SK-N-SH (cell line): ENCODE data around the gene ANKMY1. TPM values are rescaled to one million over a fixed set of nuclear protein-coding genes. Genes with fewer than 3 reads are reported as not detected.

Source experiments
- CTCF ChIA-PET: fragments of 300-600, 350-600 bp; formaldehyde crosslinking; extraction: SDS; loops from one replicate; lab custom pipeline; 2021; lab: Yijun Ruan, JAX
- POLR2A ChIA-PET: fragments of 350-600 bp; sonication (Branson Sonifier 250); formaldehyde crosslinking; extraction: SDS; loops from one replicate; lab custom pipeline; 2020; ENCODE audit warnings: antibody characterized with exemption, inconsistent platforms; lab: Yijun Ruan, JAX
- DNase-seq: peaks from one replicate; pipeline ENCODE4 v3.0.0; 2012
- H2AFZ ChIP-seq: fragments of 200-600 bp; sonication (generic); 2 replicates; pipeline ENCODE4 v1.8.1; 2016; ENCODE audit warnings: antibody characterized with exemption, mild to moderate bottlenecking, low read depth
- H3F3A ChIP-seq: fragments of 200-600 bp; sonication (generic); replicated peaks from 2 replicates; pipeline ENCODE3; 2016; ENCODE audit warnings: antibody characterized with exemption, mild to moderate bottlenecking; ENCODE audit not compliant: insufficient read depth
- H3K27ac ChIP-seq, 2 experiments: fragments of 200-500 bp in 1 of 2; fragments of 200-600 bp in 1 of 2; sonication (Bioruptor generic) in 1 of 2; sonication (generic), shearing (Covaris generic) in 1 of 2; 2 replicates each; pipeline versions ENCODE4 v1.5.1 to v1.6.1; 2014 to 2016; ENCODE audit warnings: low read depth in 2 of 2, inconsistent platforms in 1 of 2, low read length in 1 of 2, mild to moderate bottlenecking in 1 of 2, mixed read lengths in 1 of 2
- H3K27me3 ChIP-seq: fragments of 200-600 bp; sonication (generic), shearing (Covaris generic); 2 replicates; pipeline ENCODE4 v1.6.1; 2016; ENCODE audit warnings: mixed run types; ENCODE audit not compliant: insufficient read depth
- H3K36me3 ChIP-seq, 2 experiments: fragments of 200-500 bp in 1 of 2; fragments of 200-600 bp in 1 of 2; sonication (Bioruptor generic) in 1 of 2; sonication (generic) in 1 of 2; replicated peaks in 1 of 2; 2 replicates each; pipeline versions ENCODE3 to v1.5.1; 2014 to 2016; ENCODE audit warnings: low read length in 1 of 2, mild to moderate bottlenecking in 1 of 2; ENCODE audit not compliant: insufficient read depth in 2 of 2, control insufficient read depth in 1 of 2
- H3K4me1 ChIP-seq, 2 experiments: fragments of 200-500 bp in 1 of 2; fragments of 200-600 bp in 1 of 2; sonication (Bioruptor generic) in 1 of 2; sonication (generic), shearing (Covaris generic) in 1 of 2; 2 replicates each; pipeline versions ENCODE4 v1.5.1 to v1.6.1; 2014 to 2016; ENCODE audit warnings: low read depth in 1 of 2, low read length in 1 of 2, mixed run types in 1 of 2; ENCODE audit not compliant: insufficient read depth in 2 of 2, control insufficient read depth in 1 of 2
- H3K4me2 ChIP-seq: fragments of 200-600 bp; sonication (generic), shearing (Covaris generic); 2 replicates; pipeline ENCODE4 v1.6.1; 2017; ENCODE audit warnings: mixed run types
- H3K4me3 ChIP-seq, 2 experiments: fragments of 200-500 bp in 1 of 2; fragments of 200-600 bp in 1 of 2; sonication (Bioruptor generic) in 1 of 2; sonication (generic), shearing (Covaris generic) in 1 of 2; 2 replicates each; pipeline versions ENCODE4 v1.5.1 to v1.8.1; 2014 to 2016; ENCODE audit warnings: low read depth in 2 of 2, inconsistent platforms in 1 of 2, low read length in 1 of 2, mild to moderate bottlenecking in 1 of 2, mixed read lengths in 1 of 2, moderate library complexity in 1 of 2
- H3K79me2 ChIP-seq: fragments of 200-600 bp; sonication (generic); 2 replicates; pipeline ENCODE4 v1.8.1; 2017; ENCODE audit warnings: mild to moderate bottlenecking; ENCODE audit not compliant: insufficient read depth
- H3K9ac ChIP-seq: fragments of 200-600 bp; sonication (generic); 2 replicates; pipeline ENCODE4 v1.6.1; 2017; ENCODE audit warnings: mixed run types
- H3K9me2 ChIP-seq: fragments of 200-600 bp; sonication (generic); 2 replicates; pipeline ENCODE4 v1.6.1; 2017; ENCODE audit warnings: mixed run types
- H3K9me3 ChIP-seq: fragments of 200-600 bp; sonication (generic); 2 replicates; pipeline ENCODE4 v1.6.1; 2017; ENCODE audit warnings: mixed run types, mild to moderate bottlenecking, moderate library complexity
- H4K20me1 ChIP-seq: fragments of 200-600 bp; sonication (generic); 2 replicates; pipeline ENCODE4 v1.6.1; 2017; ENCODE audit warnings: mild to moderate bottlenecking, mixed run types; ENCODE audit not compliant: insufficient read depth
- CHD2 ChIP-seq: fragments of 150-350 bp; IDR thresholded peaks from 2 replicates; pipeline ENCODE4 v1.6.1; 2018; ENCODE audit warnings: low read length; ENCODE audit not compliant: partially characterized antibody
- ELF1 ChIP-seq: IDR thresholded peaks from 2 replicates; pipeline ENCODE4 v1.4.0; 2012
- EZH2phosphoT487 ChIP-seq: fragments of 200-600 bp; sonication (generic); IDR thresholded peaks from 2 replicates; pipeline ENCODE4 v1.6.1; 2017; ENCODE audit warnings: low read depth, mixed run types, mild to moderate bottlenecking, antibody characterized with exemption, moderate library complexity, borderline replicate concordance
- FOSL2 ChIP-seq: IDR thresholded peaks from 2 replicates; pipeline ENCODE4 v1.4.0; 2012; ENCODE audit warnings: low read depth, mild to moderate bottlenecking, moderate library complexity, borderline replicate concordance
- FOXJ3 ChIP-seq: sonication (generic); formaldehyde crosslinking; IDR thresholded peaks from 2 replicates; pipeline ENCODE4 v1.5.1; 2020; ENCODE audit warnings: mild to moderate bottlenecking, missing genetic modification reagents
- FOXM1 ChIP-seq: IDR thresholded peaks from 2 replicates; pipeline ENCODE4 v1.4.0; 2012; ENCODE audit warnings: low read depth, mild to moderate bottlenecking
- GATA2 ChIP-seq: sonication (generic); formaldehyde crosslinking; IDR thresholded peaks from 2 replicates; pipeline ENCODE4 v1.5.0; 2020; ENCODE audit warnings: mild to moderate bottlenecking, missing genetic modification reagents
- NRF1 ChIP-seq: IDR thresholded peaks from 2 replicates; pipeline ENCODE4 v1.6.1; 2012; ENCODE audit warnings: low read depth, mild to moderate bottlenecking, low read length
- POLR2AphosphoS5 ChIP-seq: IDR thresholded peaks from 2 replicates; pipeline ENCODE4 v1.6.1; 2012; ENCODE audit warnings: low read depth, low read length
- RFX5 ChIP-seq: IDR thresholded peaks from 2 replicates; pipeline ENCODE4 v1.6.1; 2012; ENCODE audit warnings: mild to moderate bottlenecking, improper control_type of control experiment, low read length
- RXRA ChIP-seq: IDR thresholded peaks from 2 replicates; pipeline ENCODE4 v1.4.0; 2012; ENCODE audit warnings: low read depth, mild to moderate bottlenecking, borderline replicate concordance
- SIN3A ChIP-seq: IDR thresholded peaks from 2 replicates; pipeline ENCODE4 v1.6.1; 2012; ENCODE audit warnings: low read depth, mild to moderate bottlenecking, low read length, moderate library complexity, borderline replicate concordance
- SMC3 ChIP-seq: IDR thresholded peaks from 2 replicates; pipeline ENCODE4 v1.6.1; 2012; ENCODE audit warnings: low read depth, low read length, improper control_type of control experiment
- TAF1 ChIP-seq: IDR thresholded peaks from 2 replicates; pipeline ENCODE4 v1.6.1; 2012; ENCODE audit warnings: low read depth, mild to moderate bottlenecking, low read length, moderate library complexity, borderline replicate concordance
- TCF12 ChIP-seq: IDR thresholded peaks from 2 replicates; pipeline ENCODE4 v1.4.0; 2012
- TEAD4 ChIP-seq: IDR thresholded peaks from 2 replicates; pipeline ENCODE4 v1.4.0; 2012; ENCODE audit warnings: mild to moderate bottlenecking, borderline replicate concordance; ENCODE audit not compliant: insufficient read depth
- YY1 ChIP-seq: IDR thresholded peaks from 2 replicates; pipeline ENCODE4 v1.4.0; 2012; ENCODE audit warnings: low read depth, mild to moderate bottlenecking
- WGBS: methylation state at CpG from one replicate; pipeline ENCODE4 v1.1.6; 2017; ENCODE audit warnings: low lambda C conversion rate; 5-methylcytosine and 5-hydroxymethylcytosine counted together
- polyA plus RNA-seq, 3 experiments: library from polyadenylated mRNA; depleted of rRNA; stranded (reverse); fragments of >200 nt; gene quantifications; 2 replicates each; pipeline ENCODE4 v1.2.3, GENCODE V29; 2012
- TF ChIP-seq, protein P1 (sequence below): IDR thresholded peaks from 2 replicates; pipeline ENCODE4; 2012
- TF ChIP-seq, protein P2 (sequence below): fragments of 150-350 bp; IDR thresholded peaks from 2 replicates; pipeline ENCODE4 v1.6.1; 2017; ENCODE audit warnings: antibody characterized with exemption, low read length, low read depth, borderline replicate concordance
- TF ChIP-seq, protein P3 (sequence below): IDR thresholded peaks from 2 replicates; pipeline ENCODE4 v1.4.0; 2012; ENCODE audit warnings: low read depth, borderline replicate concordance

The ANKMY1 gene
- polyA plus RNA-seq, 1 of the 3 experiments (the other 2 are of a cell fraction): 12.1 TPM

- no peak overlapping the region for H3K4me3 ChIP-seq
- peaks cover 18% of the 10 kb centered on the region; the same call in 1 of the 2 replicates for H3K79me2 ChIP-seq
- no peak overlapping the region for H3K4me2 ChIP-seq
- H3K9me3 ChIP-seq: no peaks in the 10 kb centered on the region
- ChIA-PET CTCF (interaction anchor here (1.0 to 1.4 kb wide), 3 partner anchors 212 to 296 kb away, joined by 3 to 5 read pairs (median 3); no protein-coding TSS in a partner anchor), POLR2A (interaction anchor here (0.6 kb wide), 1 partner anchor 131 kb away, joined by 3 read pairs; no protein-coding TSS in a partner anchor)
- no peak overlapping the region for H3K9ac ChIP-seq
- 82% methylated on average over 2 of the region's 16 CpGs for WGBS
- no peaks in the 10 kb centered on the region for H3F3A ChIP-seq
- no peak for TF ChIP-seq FOXM1
- H3K27ac ChIP-seq: no peak overlapping the region
- DNase-seq: no peak
- H3K4me1 ChIP-seq: no peaks in the 10 kb centered on the region
- H4K20me1 ChIP-seq: peaks cover 74% of the 10 kb centered on the region
- H3K27me3 ChIP-seq: no peaks in the 10 kb centered on the region
- no peaks in the 10 kb centered on the region for H3K9me2 ChIP-seq
- no peak overlapping the region for H2AFZ ChIP-seq
- H3K36me3 ChIP-seq: no peaks in the 10 kb centered on the region
These were observed 113.3 kb downstream of the ANKMY1 start for GRCh38 chr2:240444464-240444863.

DNA sequence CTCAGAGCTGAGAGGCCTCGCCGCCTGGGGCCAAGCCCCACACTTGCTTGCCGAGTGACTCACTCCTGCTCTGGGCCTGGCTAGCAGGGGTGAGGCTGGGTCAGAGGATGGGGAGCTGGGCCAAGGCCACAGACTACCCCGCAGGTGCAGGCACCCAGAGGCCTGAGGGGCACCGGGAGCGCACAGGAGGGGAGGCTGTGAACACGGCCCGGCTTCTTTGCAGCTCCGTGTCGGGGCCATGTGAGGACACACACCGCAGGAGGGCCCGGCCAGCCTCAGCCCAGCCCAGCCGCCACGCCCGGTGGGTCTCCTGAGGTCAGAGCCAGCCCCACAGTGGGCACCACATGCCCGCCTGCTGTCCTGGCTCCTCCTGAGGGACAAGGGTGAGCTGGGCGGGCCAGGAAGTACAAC is 113.9 kb downstream of the ANKMY1 start:
- H4K20me1 ChIP-seq: peaks cover 77% of the 10 kb centered on the region
- peaks cover 23% of the 10 kb centered on the region for H3K79me2 ChIP-seq

More for the DNA sequence above, 113.9 kb downstream of the ANKMY1 start:
- Histone ChIP-seq H3K27ac (no peak overlapping the region), H3K36me3 (no peaks in the 10 kb centered on the region), H3F3A (no peaks in the 10 kb centered on the region), H3K9ac (no peak overlapping the region), H2AFZ (no peak overlapping the region), H3K27me3 (no peaks in the 10 kb centered on the region), H3K9me3 (no peaks in the 10 kb centered on the region), H3K4me1 (no peaks in the 10 kb centered on the region), H3K9me2 (no peaks in the 10 kb centered on the region), H3K4me2 (no peak overlapping the region), H3K4me3 (no peak overlapping the region)
- ChIA-PET POLR2A (no interaction called here), CTCF (interaction anchor here (1.0 to 1.4 kb wide), 3 partner anchors 211 to 295 kb away, joined by 3 to 5 read pairs (median 3); no protein-coding TSS in a partner anchor)
- 83% methylated on average over 2 of the region's 17 CpGs for WGBS
- TF ChIP-seq FOXM1: no peak
- no peak for TF ChIP-seq FOSL2
- TF ChIP-seq, protein P1, sequence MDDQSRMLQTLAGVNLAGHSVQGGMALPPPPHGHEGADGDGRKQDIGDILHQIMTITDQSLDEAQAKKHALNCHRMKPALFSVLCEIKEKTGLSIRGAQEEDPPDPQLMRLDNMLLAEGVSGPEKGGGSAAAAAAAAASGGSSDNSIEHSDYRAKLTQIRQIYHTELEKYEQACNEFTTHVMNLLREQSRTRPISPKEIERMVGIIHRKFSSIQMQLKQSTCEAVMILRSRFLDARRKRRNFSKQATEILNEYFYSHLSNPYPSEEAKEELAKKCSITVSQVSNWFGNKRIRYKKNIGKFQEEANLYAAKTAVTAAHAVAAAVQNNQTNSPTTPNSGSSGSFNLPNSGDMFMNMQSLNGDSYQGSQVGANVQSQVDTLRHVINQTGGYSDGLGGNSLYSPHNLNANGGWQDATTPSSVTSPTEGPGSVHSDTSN: no peak
- TF ChIP-seq RFX5: no peak
- no peak for TF ChIP-seq SIN3A
- no peak for TF ChIP-seq SMC3
- TF ChIP-seq TEAD4: no peak
- no peak for TF ChIP-seq CHD2
- TF ChIP-seq, protein P2, sequence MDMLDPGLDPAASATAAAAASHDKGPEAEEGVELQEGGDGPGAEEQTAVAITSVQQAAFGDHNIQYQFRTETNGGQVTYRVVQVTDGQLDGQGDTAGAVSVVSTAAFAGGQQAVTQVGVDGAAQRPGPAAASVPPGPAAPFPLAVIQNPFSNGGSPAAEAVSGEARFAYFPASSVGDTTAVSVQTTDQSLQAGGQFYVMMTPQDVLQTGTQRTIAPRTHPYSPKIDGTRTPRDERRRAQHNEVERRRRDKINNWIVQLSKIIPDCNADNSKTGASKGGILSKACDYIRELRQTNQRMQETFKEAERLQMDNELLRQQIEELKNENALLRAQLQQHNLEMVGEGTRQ: no peak
- TF ChIP-seq ELF1: no peak
- no peak for TF ChIP-seq YY1
- TF ChIP-seq, protein P3, sequence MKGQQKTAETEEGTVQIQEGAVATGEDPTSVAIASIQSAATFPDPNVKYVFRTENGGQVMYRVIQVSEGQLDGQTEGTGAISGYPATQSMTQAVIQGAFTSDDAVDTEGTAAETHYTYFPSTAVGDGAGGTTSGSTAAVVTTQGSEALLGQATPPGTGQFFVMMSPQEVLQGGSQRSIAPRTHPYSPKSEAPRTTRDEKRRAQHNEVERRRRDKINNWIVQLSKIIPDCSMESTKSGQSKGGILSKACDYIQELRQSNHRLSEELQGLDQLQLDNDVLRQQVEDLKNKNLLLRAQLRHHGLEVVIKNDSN: no peak
- no peak for TF ChIP-seq EZH2phosphoT487
- TF ChIP-seq RXRA: no peak
- no peak for TF ChIP-seq TCF12
- no peak for TF ChIP-seq GATA2
- TF ChIP-seq POLR2AphosphoS5: no peak
- no peak for TF ChIP-seq NRF1
- TF ChIP-seq TAF1: no peak
- TF ChIP-seq FOXJ3: no peak
- no peak for DNase-seq
